IPS-15b (cell line): ENCODE results near the gene MARK1.

Source experiments
- H3K27me3 ChIP-seq: one replicate; pipeline ENCODE4 v1.6.1; 2013; ENCODE audit warnings: low read length; ENCODE audit not compliant: control insufficient read depth, insufficient read depth
- H3K36me3 ChIP-seq: one replicate; pipeline ENCODE4 v1.6.1; 2013; ENCODE audit warnings: low read length; ENCODE audit not compliant: control insufficient read depth, insufficient read depth
- H3K4me1 ChIP-seq: one replicate; pipeline ENCODE4 v1.6.1; 2013; ENCODE audit warnings: mild to moderate bottlenecking, low read length; ENCODE audit not compliant: control insufficient read depth, insufficient read depth
- H3K4me3 ChIP-seq: one replicate; pipeline ENCODE4 v1.5.1; 2013; ENCODE audit warnings: low read depth, low read length
- H3K9ac ChIP-seq: one replicate; pipeline ENCODE4 v1.6.1; 2013; ENCODE audit warnings: low read depth, mild to moderate bottlenecking, low read length
- H3K9me3 ChIP-seq: one replicate; pipeline ENCODE4 v1.6.1; 2013; ENCODE audit warnings: mild to moderate bottlenecking, low read length; ENCODE audit not compliant: control insufficient read depth, insufficient read depth

MARK1 gene

DNA sequence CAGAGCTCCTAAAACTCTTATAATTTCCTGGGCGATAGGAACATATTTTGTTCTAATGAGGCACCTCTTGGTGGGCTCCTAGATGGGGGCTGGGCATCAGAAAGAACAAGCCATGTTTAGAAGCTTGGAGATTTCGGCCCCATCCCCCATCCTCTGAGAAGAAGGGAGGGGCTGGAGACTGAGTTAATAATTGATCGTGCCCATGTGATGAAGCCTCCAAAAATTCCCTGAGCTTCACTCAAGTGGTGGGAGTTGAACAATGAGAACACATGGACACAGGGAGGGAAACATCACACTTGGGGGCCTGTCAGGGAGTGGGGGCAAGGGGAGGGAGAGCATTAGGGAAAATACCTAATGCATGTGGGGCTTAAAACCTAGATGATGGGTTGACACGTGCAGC, 180.3 kb downstream of the MARK1 start:
- no peaks in the 10 kb centered on the region for H3K27me3 ChIP-seq
- H3K4me1 ChIP-seq = no peaks in the 10 kb centered on the region
- H3K36me3 ChIP-seq = no peaks in the 10 kb centered on the region
- H3K4me3 ChIP-seq = no peak overlapping the region
- no peaks in the 10 kb centered on the region for H3K9me3 ChIP-seq
- no peak overlapping the region for H3K9ac ChIP-seq

DNA sequence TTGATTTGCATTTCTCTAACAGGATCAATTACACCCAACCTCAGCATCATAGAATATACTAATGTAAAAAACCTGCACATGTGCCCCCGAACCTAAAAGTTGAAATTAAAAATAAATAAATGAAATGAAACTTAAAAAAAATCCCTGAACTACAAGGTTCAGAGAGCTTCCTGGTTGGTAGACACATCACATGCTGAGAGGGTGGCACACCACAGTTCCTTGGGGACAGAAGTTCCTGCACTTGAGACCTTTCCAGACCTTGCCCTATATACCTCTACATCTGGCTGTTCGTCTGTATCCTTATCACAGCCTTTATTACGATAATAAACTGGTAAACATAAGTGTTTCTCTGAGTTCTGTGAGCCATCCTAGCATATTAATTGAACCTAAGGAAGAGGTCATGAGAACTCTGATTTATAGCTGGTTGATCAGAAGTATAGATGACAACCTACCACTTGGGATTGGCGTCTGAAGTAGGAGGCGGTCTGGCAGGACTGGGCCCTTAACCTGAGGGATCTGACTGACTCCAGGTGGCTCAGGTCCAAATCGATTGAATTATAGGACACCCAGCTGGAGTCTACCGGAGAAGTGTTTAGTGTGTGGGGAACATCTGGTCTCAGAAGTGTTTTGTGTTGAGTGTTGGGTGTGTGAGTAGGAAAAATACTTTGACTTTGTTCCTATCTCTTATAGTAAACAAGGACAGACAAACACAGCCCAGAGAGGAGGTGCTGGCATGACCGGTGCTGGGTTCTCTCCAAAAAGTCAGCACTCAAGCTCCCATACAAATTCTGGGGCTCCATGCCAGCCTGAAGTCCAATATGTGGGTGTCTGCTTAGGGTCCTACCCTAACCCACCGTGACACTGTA, 181.2 kb downstream of the MARK1 start:
- Histone ChIP-seq H3K27me3 (no peaks in the 10 kb centered on the region), H3K4me1 (no peaks in the 10 kb centered on the region), H3K36me3 (no peaks in the 10 kb centered on the region), H3K9ac (no peak overlapping the region), H3K9me3 (no peaks in the 10 kb centered on the region), H3K4me3 (no peak overlapping the region)

DNA sequence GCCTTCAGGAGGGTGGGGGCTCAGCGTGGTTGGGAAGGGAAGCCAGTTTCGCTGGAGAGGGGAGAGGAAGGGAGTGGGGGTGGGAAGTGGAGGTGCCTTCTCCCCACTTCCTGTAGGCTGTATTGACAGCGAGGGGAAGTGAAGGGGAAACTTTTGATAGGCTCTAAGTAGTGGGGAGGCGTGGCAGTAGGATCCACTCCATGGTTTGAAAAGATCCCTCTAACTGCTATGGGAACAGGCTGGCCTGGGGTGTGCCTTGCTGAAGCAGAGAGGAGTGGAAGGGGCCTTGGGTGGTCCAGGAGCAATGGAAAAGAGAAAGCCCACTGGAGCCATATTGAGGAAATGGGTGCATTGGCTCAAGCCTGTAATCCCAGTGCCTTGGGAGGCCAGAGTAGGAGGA, 182.4 kb downstream of the MARK1 start:
- no peaks in the 10 kb centered on the region for H3K27me3 ChIP-seq
- H3K4me1 ChIP-seq = no peaks in the 10 kb centered on the region
- no peak overlapping the region for H3K9ac ChIP-seq
- H3K36me3 ChIP-seq = no peaks in the 10 kb centered on the region
- no peaks in the 10 kb centered on the region for H3K9me3 ChIP-seq
- H3K4me3 ChIP-seq = no peak overlapping the region

DNA sequence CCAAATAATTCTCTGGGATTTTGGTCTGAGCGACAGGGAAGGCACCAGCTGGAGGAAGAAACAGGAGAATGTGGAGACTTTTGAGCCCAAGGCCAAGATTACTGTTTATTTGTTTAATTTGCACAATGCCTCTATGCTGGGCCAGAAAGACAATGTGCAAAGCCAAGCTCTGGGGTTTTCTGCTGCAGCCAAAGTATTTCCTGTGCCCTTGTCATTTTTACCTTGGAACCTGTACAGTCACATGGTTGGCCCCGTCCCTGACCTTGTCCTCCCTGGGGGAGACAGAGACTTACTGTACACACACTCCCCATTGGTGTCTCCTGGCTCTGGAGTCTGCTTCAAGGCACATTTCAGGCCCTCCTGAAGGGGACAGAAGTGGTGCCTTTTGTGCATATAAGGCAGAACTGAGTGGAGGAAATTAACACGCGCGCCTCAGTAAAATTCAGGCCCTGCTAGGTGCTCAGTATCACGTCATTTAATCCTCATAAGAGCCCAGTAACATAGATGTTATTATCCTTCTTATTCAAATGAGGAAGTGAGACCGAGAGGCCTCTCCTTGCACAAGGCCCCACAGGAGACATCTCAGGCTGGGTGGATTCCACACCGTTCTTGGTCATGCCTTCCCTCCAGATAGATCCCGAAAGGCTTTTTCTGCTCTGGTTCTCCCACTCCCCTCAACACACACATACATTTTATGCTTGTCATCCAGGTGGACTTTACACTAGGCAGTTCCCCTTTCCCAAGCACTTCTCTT, 183.3 kb downstream of the MARK1 start:
- H3K9me3 ChIP-seq = no peaks in the 10 kb centered on the region
- no peaks in the 10 kb centered on the region for H3K27me3 ChIP-seq

More for the DNA sequence above, 183.3 kb downstream of the MARK1 start:
- Histone ChIP-seq H3K36me3 (no peaks in the 10 kb centered on the region), H3K9ac (no peak overlapping the region), H3K4me1 (no peaks in the 10 kb centered on the region), H3K4me3 (no peak overlapping the region)
